ENCODE data around the gene FOXC1.

Gene FOXC1

GRCh38 chr6:1601158-1602048 is 8.3 kb upstream of the FOXC1 start:
- Mint-ChIP-seq H3K9me3 (no peaks in the 10 kb centered on the region), H3K27ac (no peak overlapping the region), H3K36me3 (ENCODE audit: low read depth) (no peaks in the 10 kb centered on the region), H3K4me3 (no peak overlapping the region), H3K4me1 (peaks cover 21% of the 10 kb centered on the region), H3K27me3 (ENCODE audit: low read depth) (peaks cover 83% of the 10 kb centered on the region)
- no peak for TF ChIP-seq CTCF (IDR thresholded peaks at IDR 0.05; ENCODE audit: unreplicated experiment in 3 of 3)

- Mint-ChIP-seq H3K27me3 (ENCODE audit: low read depth) (peaks cover 85% of the 10 kb centered on the region), H3K36me3 (ENCODE audit: low read depth) (no peaks in the 10 kb centered on the region), H3K27ac (peak overlapping the region in 1 of 3 experiments; percentile 20), H3K4me3 (peak overlapping the region in 1 of 3 experiments; percentile 19), H3K9me3 (no peaks in the 10 kb centered on the region), H3K4me1 (peaks cover 15% of the 10 kb centered on the region)
- TF ChIP-seq CTCF (IDR thresholded peaks at IDR 0.05; ENCODE audit: unreplicated experiment in 3 of 3), result no peak
These were observed 7.5 kb upstream of the FOXC1 start for GRCh38 chr6:1602049-1602713.

- Mint-ChIP-seq H3K27me3 (ENCODE audit: low read depth) (peaks cover 86% of the 10 kb centered on the region), H3K4me1 (peaks cover 21% of the 10 kb centered on the region), H3K36me3 (ENCODE audit: low read depth) (no peaks in the 10 kb centered on the region), H3K9me3 (no peaks in the 10 kb centered on the region), H3K4me3 (peak overlapping the region; percentile 74 to 78 (median 77)), H3K27ac (peak overlapping the region in 2 of 3 experiments; percentile 27 to 60)
- TF ChIP-seq CTCF (IDR thresholded peaks at IDR 0.05; ENCODE audit: unreplicated experiment in 3 of 3), result no peak
These were observed 6.0 kb upstream of the FOXC1 start for GRCh38 chr6:1603708-1604107.

GRCh38 chr6:1604158-1605003 is 5.3 kb upstream of the FOXC1 start:
- Mint-ChIP-seq H3K4me1 (peaks cover 22% of the 10 kb centered on the region), H3K27ac (peak overlapping the region in 1 of 3 experiments; percentile 27), H3K9me3 (no peaks in the 10 kb centered on the region), H3K4me3 (peak overlapping the region; percentile 74 to 78 (median 77)), H3K36me3 (ENCODE audit: low read depth) (no peaks in the 10 kb centered on the region), H3K27me3 (ENCODE audit: low read depth) (peaks cover 87% of the 10 kb centered on the region)
- TF ChIP-seq CTCF (IDR thresholded peaks at IDR 0.05; ENCODE audit: unreplicated experiment in 3 of 3), result peak; percentile 98 to 100 (median 99)

GRCh38 chr6:1605004-1605892 is 4.5 kb upstream of the FOXC1 start:
- TF ChIP-seq CTCF (IDR thresholded peaks at IDR 0.05; ENCODE audit: unreplicated experiment in 3 of 3), result no peak
- Mint-ChIP-seq H3K27me3 (ENCODE audit: low read depth) (peaks cover 79% of the 10 kb centered on the region), H3K27ac (peak overlapping the region; percentile 19 to 88 (median 72)), H3K9me3 (no peaks in the 10 kb centered on the region), H3K4me1 (peaks cover 22% of the 10 kb centered on the region), H3K4me3 (peak overlapping the region; percentile 81 to 89 (median 82)), H3K36me3 (ENCODE audit: low read depth) (no peaks in the 10 kb centered on the region)
